Measurements from ENCODE around the gene ZFYVE28.

GRCh38 chr4:2301225-2301642 is 117.2 kb downstream of the ZFYVE28 start:
- no peak for TF ChIP-seq POLR2A (IDR thresholded peaks at IDR 0.05)
- TF ChIP-seq, protein P1, sequence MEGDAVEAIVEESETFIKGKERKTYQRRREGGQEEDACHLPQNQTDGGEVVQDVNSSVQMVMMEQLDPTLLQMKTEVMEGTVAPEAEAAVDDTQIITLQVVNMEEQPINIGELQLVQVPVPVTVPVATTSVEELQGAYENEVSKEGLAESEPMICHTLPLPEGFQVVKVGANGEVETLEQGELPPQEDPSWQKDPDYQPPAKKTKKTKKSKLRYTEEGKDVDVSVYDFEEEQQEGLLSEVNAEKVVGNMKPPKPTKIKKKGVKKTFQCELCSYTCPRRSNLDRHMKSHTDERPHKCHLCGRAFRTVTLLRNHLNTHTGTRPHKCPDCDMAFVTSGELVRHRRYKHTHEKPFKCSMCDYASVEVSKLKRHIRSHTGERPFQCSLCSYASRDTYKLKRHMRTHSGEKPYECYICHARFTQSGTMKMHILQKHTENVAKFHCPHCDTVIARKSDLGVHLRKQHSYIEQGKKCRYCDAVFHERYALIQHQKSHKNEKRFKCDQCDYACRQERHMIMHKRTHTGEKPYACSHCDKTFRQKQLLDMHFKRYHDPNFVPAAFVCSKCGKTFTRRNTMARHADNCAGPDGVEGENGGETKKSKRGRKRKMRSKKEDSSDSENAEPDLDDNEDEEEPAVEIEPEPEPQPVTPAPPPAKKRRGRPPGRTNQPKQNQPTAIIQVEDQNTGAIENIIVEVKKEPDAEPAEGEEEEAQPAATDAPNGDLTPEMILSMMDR (IDR thresholded peaks at IDR 0.05) = no peak
